AG09319 (cell line): ENCODE results near the gene DCTN2.

Experiments used
- DNase-seq: peaks from one replicate; pipeline ENCODE4 v3.0.0-alpha.2; 2010; ENCODE audit warnings: low read depth; ENCODE audit errors: extremely low read depth
- CTCF ChIP-seq: IDR thresholded peaks from 2 replicates; pipeline ENCODE4 v1.5.1; 2011; ENCODE audit warnings: low read depth, mild to moderate bottlenecking, inconsistent platforms, low read length, moderate library complexity

DCTN2 gene

GRCh38 chr12:57560516-57560915 lies 13.5 kb upstream of the DCTN2 start:
- no peak for TF ChIP-seq CTCF
- no peak for DNase-seq

GRCh38 chr12:57558864-57559263 lies 11.9 kb upstream of the DCTN2 start:
- no peak for TF ChIP-seq CTCF
- no peak for DNase-seq

GRCh38 chr12:57554897-57555296 lies 7.9 kb upstream of the DCTN2 start:
- no peak for DNase-seq

GRCh38 chr12:57554453-57554852 lies 7.5 kb upstream of the DCTN2 start:
- DNase-seq = no peak
- no peak for TF ChIP-seq CTCF

More at GRCh38 chr12:57554897-57555296, 7.9 kb upstream of the DCTN2 start:
- no peak for TF ChIP-seq CTCF

- TF ChIP-seq CTCF = no peak
- DNase-seq = no peak
Observed at GRCh38 chr12:57553343-57554202, 6.6 kb upstream of the DCTN2 start.

- TF ChIP-seq CTCF = no peak
- no peak for DNase-seq
Observed at GRCh38 chr12:57552835-57553313, 5.9 kb upstream of the DCTN2 start.

GRCh38 chr12:57552306-57552651 lies 5.3 kb upstream of the DCTN2 start:
- DNase-seq = no peak
- no peak for TF ChIP-seq CTCF
